ENCODE results near the gene AFG3L2.

AFG3L2 gene

GRCh38 chr18:12328179-12328823 lies 48.7 kb downstream of the AFG3L2 start:
- H3K4me3 ChIP-seq (ENCODE audit: low read depth, low read length): no peak overlapping the region
- no peak for TF ChIP-seq CTCF (IDR thresholded peaks at IDR 0.05; ENCODE audit: control insufficient read depth, extremely low read depth, insufficient read depth)
- DNase-seq (ENCODE audit: low read depth): no peak

DNA sequence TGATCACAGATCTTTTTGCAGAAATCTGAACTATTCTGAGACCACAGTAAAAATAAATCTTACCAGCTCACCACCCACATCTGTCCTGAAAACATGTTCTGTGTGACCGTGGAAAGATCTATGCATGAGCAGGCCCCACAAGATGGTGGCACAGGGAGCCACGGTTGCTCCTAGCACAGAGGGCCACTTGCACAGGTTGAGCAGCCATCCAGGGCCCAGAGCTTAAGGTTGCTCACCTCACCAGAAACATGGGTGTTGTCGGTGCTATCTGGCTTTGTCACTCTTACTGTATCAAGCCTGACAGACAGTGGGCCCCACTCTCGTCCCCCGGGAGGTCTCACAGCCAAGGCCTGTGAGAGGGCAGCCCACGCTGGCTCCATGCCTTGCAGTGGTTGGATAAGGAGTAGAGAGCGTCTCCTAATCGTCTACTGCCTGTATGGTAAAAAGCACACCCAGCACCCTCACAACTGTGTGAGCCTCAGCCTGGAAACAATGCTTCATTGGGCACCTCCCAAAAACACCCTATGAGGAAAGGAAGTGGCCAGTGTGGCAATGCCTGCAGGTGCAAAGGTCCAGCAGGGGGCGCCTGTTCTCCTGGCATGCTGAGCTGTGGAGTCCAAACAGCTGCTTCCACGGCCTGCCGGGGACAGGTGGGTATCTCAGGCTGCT lies 49.4 kb downstream of the AFG3L2 start:
- DNase-seq (ENCODE audit: low read depth): peak; percentile 21
- peak; percentile 90 for TF ChIP-seq CTCF (IDR thresholded peaks at IDR 0.05; ENCODE audit: control insufficient read depth, extremely low read depth, insufficient read depth)
- no peak overlapping the region for H3K4me3 ChIP-seq (ENCODE audit: low read depth, low read length)

DNA sequence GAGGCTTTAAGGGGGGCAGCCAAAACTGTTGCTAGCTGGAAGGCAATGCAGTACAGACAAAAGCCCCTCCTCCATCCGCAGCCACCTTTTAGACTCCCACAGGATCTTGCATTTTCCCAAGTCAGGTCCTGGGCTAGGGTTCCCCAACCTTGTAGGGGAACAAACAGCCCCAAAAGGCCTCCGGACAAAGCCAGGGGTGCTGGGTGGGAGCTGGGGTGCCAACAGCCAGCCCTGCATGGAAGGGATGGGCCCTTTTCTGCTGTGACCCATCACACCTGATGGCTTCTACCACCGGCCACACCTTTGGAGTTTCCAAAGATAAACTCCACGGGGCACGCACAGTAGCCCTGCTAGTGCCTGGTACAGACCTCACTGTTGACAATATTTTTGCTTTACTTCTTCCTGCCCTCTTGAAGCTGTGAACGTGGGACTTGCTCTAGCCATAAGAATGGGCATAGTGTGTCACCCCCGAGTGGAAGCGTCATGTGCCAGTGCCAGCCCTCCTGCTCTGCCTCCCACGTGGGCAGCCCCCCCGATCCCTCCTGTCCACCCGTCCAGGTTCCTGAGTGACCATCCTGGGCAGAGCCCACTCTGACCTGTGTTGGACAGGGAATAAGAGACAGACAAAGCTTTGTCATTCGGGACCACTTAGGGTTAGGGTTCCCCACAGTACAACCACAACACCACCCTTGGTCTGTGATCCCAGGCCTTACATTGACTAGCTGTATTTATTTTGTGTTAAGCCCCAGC lies 50.1 kb downstream of the AFG3L2 start:
- DNase-seq (ENCODE audit: low read depth): no peak
- TF ChIP-seq CTCF (IDR thresholded peaks at IDR 0.05; ENCODE audit: control insufficient read depth, extremely low read depth, insufficient read depth): no peak
- no peak overlapping the region for H3K4me3 ChIP-seq (ENCODE audit: low read depth, low read length)

GRCh38 chr18:12325726-12326245 lies 51.2 kb downstream of the AFG3L2 start:
- no peak overlapping the region for H3K4me3 ChIP-seq (ENCODE audit: low read depth, low read length)
- TF ChIP-seq CTCF (IDR thresholded peaks at IDR 0.05; ENCODE audit: control insufficient read depth, extremely low read depth, insufficient read depth): no peak
- DNase-seq (ENCODE audit: low read depth): no peak

- DNase-seq (ENCODE audit: low read depth): no peak
- no peak for TF ChIP-seq CTCF (IDR thresholded peaks at IDR 0.05; ENCODE audit: control insufficient read depth, extremely low read depth, insufficient read depth)
- H3K4me3 ChIP-seq (ENCODE audit: low read depth, low read length): no peak overlapping the region
These were observed 51.9 kb downstream of the AFG3L2 start for GRCh38 chr18:12324991-12325725.

GRCh38 chr18:12321333-12321732 lies 55.7 kb downstream of the AFG3L2 start:
- no peak overlapping the region for H3K4me3 ChIP-seq (ENCODE audit: low read depth, low read length)
- no peak for TF ChIP-seq CTCF (IDR thresholded peaks at IDR 0.05; ENCODE audit: control insufficient read depth, extremely low read depth, insufficient read depth)
- no peak for DNase-seq (ENCODE audit: low read depth)
